ENCODE data around the gene PDE4D.
"Not testable (repeated sequence)": the region's sequence is repeated elsewhere in the genome, so short reads cannot be mapped to it uniquely, and the experiment has no call there.

The PDE4D gene

GRCh38 chr5:59497207-59497606, 396.3 kb downstream of the PDE4D start:
- no peak for DNase-seq

- no peak for DNase-seq
Observed at GRCh38 chr5:59496524-59497134, 396.9 kb downstream of the PDE4D start.

GRCh38 chr5:59491945-59492344, 401.6 kb downstream of the PDE4D start:
- no peak for DNase-seq

GRCh38 chr5:59489551-59489950, 404.0 kb downstream of the PDE4D start:
- no peak for DNase-seq

- no peak for DNase-seq
Observed at GRCh38 chr5:59487772-59488729, 405.5 kb downstream of the PDE4D start.

- no peak for DNase-seq
Observed at GRCh38 chr5:59487068-59487686, 406.3 kb downstream of the PDE4D start.

GRCh38 chr5:59486508-59486907, 407.0 kb downstream of the PDE4D start:
- no peak for DNase-seq

GRCh38 chr5:59485629-59486439, 407.7 kb downstream of the PDE4D start:
- DNase-seq, result no peak

GRCh38 chr5:59485107-59485506, 408.4 kb downstream of the PDE4D start:
- DNase-seq, result no peak

- no peak for DNase-seq
Observed at GRCh38 chr5:59484618-59485017, 408.9 kb downstream of the PDE4D start.

- DNase-seq, result no peak
Observed at GRCh38 chr5:59483971-59484472, 409.5 kb downstream of the PDE4D start.

- DNase-seq, result no peak
Observed at GRCh38 chr5:59479086-59479485, 414.4 kb downstream of the PDE4D start.

GRCh38 chr5:59474324-59474723, 419.2 kb downstream of the PDE4D start:
- no peak for DNase-seq

- no peak for DNase-seq
Observed at GRCh38 chr5:59473611-59474010, 419.9 kb downstream of the PDE4D start.

- DNase-seq, result no peak
Observed at GRCh38 chr5:59471463-59471862, 422.1 kb downstream of the PDE4D start.

GRCh38 chr5:59467969-59468368, 425.6 kb downstream of the PDE4D start:
- DNase-seq, result no peak

- DNase-seq, result no peak
Observed at GRCh38 chr5:59466271-59466670, 427.3 kb downstream of the PDE4D start.

GRCh38 chr5:59464969-59465368, 428.6 kb downstream of the PDE4D start:
- no peak for DNase-seq

GRCh38 chr5:59463618-59464166, 429.8 kb downstream of the PDE4D start:
- not testable (repeated sequence) for DNase-seq

- no peak for DNase-seq
Observed at GRCh38 chr5:59462956-59463355, 430.6 kb downstream of the PDE4D start.

GRCh38 chr5:59460368-59461153, 433.0 kb downstream of the PDE4D start:
- DNase-seq, result no peak
